Measurements from ENCODE around the gene HOXB1. TPM values are rescaled to one million over a fixed set of nuclear protein-coding genes. Genes with fewer than 3 reads are reported as not detected.

Gene HOXB1
- total RNA-seq, 1 experiment from 2014 or later: not detected

DNA sequence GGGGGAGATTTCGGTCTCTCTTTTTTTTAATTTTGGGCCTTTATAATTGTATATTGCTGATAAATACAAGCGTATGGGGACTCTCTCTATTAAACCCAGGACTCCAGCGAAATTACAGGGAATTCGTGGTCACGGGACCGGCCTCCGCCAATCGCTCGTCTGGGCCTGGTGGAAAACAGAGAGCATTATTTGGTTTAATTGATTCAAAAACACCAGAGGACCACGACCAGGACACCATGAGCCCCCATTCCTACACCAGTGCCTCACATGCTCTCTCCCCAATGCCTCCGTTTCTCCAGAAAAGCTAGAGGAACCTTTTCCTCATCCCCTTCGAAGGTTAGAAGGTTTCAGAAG is 14.2 kb upstream of the HOXB1 start, which contains the start of gene HOXB2:
HOXB2 (minus strand) TSS at position 88 of the 354 bp plus-strand sequence. CDS start 198 bp downstream, outside the sequence.
- ChIA-PET CTCF (no interaction called here), POLR2A (no interaction called here)
- no peaks in the 10 kb centered on the region for H3K27me3 Mint-ChIP-seq (ENCODE audit: insufficient read depth, unreplicated experiment)
- no peaks in the 10 kb centered on the region for H3K4me1 Mint-ChIP-seq (ENCODE audit: insufficient read depth, unreplicated experiment)
- H3K27ac Mint-ChIP-seq (ENCODE audit: low read depth, unreplicated experiment): peak within 1 kb of the TSS; percentile 76
- H3K4me3 Mint-ChIP-seq (ENCODE audit: unreplicated experiment): peak within 1 kb of the TSS; percentile 75
- DNase-seq (ENCODE audit: unreplicated experiment): no peak
- no peaks in the 10 kb centered on the region for H3K9me3 Mint-ChIP-seq (ENCODE audit: unreplicated experiment)
- no peaks in the 10 kb centered on the region for H3K36me3 Mint-ChIP-seq (ENCODE audit: insufficient read depth, unreplicated experiment)
- BruUV-seq (replicated peaks): no TSS peak
- intact Hi-C loops (cut with micrococcal nuclease): no loop called here
- TF ChIP-seq, protein P1, sequence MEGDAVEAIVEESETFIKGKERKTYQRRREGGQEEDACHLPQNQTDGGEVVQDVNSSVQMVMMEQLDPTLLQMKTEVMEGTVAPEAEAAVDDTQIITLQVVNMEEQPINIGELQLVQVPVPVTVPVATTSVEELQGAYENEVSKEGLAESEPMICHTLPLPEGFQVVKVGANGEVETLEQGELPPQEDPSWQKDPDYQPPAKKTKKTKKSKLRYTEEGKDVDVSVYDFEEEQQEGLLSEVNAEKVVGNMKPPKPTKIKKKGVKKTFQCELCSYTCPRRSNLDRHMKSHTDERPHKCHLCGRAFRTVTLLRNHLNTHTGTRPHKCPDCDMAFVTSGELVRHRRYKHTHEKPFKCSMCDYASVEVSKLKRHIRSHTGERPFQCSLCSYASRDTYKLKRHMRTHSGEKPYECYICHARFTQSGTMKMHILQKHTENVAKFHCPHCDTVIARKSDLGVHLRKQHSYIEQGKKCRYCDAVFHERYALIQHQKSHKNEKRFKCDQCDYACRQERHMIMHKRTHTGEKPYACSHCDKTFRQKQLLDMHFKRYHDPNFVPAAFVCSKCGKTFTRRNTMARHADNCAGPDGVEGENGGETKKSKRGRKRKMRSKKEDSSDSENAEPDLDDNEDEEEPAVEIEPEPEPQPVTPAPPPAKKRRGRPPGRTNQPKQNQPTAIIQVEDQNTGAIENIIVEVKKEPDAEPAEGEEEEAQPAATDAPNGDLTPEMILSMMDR (IDR thresholded peaks at IDR 0.05; ENCODE audit: unreplicated experiment): no peak

- DNase-seq (ENCODE audit: unreplicated experiment): peak; percentile 39
- ChIA-PET CTCF (interaction anchor here (0.7 kb wide), 1 partner anchor 22 kb away, joined by 3 read pairs; no protein-coding TSS in a partner anchor), POLR2A (interaction anchor here (0.6 to 1.2 kb wide), 3 partner anchors 10 to 50 kb away, joined by 3 to 4 read pairs (median 4); no protein-coding TSS in a partner anchor)
- TF ChIP-seq, protein P1 (IDR thresholded peaks at IDR 0.05; ENCODE audit: unreplicated experiment): no peak
- Mint-ChIP-seq H3K4me3 (ENCODE audit: unreplicated experiment) (peak overlapping the region; percentile 75), H3K27ac (ENCODE audit: low read depth, unreplicated experiment) (peak overlapping the region; percentile 76), H3K4me1 (ENCODE audit: insufficient read depth, unreplicated experiment) (no peaks in the 10 kb centered on the region), H3K27me3 (ENCODE audit: insufficient read depth, unreplicated experiment) (no peaks in the 10 kb centered on the region), H3K9me3 (ENCODE audit: unreplicated experiment) (no peaks in the 10 kb centered on the region), H3K36me3 (ENCODE audit: insufficient read depth, unreplicated experiment) (no peaks in the 10 kb centered on the region)
- intact Hi-C loops (cut with micrococcal nuclease): no loop called here
- no TSS peak for BruUV-seq (replicated peaks)
Observed at GRCh38 chr17:48544349-48545021, 13.7 kb upstream of the HOXB1 start.

DNA sequence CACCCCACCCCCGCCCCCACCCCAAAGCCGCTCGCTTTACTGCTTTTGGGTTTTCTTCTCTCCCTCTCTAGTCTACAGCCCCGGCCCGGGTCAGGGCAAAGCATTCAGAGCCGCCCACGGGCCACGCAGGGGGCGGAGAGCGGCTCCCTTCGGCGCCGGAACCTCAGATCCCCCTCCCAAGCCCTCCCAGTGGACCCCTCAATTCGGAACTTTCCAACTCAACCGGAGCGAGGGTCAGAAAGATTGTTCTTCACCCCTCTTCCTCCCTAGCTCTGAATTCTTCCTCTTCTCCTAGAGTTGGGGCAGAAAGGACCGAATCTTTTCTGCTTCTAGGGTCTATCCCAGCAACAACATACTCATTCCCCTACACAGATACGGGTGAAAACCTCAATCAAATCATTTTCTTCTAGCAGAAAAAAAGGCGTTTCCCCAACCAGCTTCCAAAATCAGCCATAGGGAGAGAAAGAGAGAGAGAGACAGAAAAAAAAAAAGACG is 13.1 kb upstream of the HOXB1 start:
- H3K27ac Mint-ChIP-seq (ENCODE audit: low read depth, unreplicated experiment): peak overlapping the region; percentile 76
- intact Hi-C loops (cut with micrococcal nuclease): no loop called here
- POLR2A ChIA-PET: interaction anchor here (0.6 to 1.2 kb wide), 3 partner anchors 11 to 49 kb away, joined by 3 to 4 read pairs (median 4); no protein-coding TSS in a partner anchor
- CTCF ChIA-PET: interaction anchor here (0.7 kb wide), 1 partner anchor 21 kb away, joined by 3 read pairs; no protein-coding TSS in a partner anchor
- H3K27me3 Mint-ChIP-seq (ENCODE audit: insufficient read depth, unreplicated experiment): no peaks in the 10 kb centered on the region
- peak; percentile 25 for DNase-seq (ENCODE audit: unreplicated experiment)
- H3K4me3 Mint-ChIP-seq (ENCODE audit: unreplicated experiment): peak overlapping the region; percentile 75
- BruUV-seq (replicated peaks): no TSS peak
- H3K9me3 Mint-ChIP-seq (ENCODE audit: unreplicated experiment): no peaks in the 10 kb centered on the region
- no peaks in the 10 kb centered on the region for H3K36me3 Mint-ChIP-seq (ENCODE audit: insufficient read depth, unreplicated experiment)
- TF ChIP-seq, protein P1 (IDR thresholded peaks at IDR 0.05; ENCODE audit: unreplicated experiment): no peak
- H3K4me1 Mint-ChIP-seq (ENCODE audit: insufficient read depth, unreplicated experiment): no peaks in the 10 kb centered on the region

DNA sequence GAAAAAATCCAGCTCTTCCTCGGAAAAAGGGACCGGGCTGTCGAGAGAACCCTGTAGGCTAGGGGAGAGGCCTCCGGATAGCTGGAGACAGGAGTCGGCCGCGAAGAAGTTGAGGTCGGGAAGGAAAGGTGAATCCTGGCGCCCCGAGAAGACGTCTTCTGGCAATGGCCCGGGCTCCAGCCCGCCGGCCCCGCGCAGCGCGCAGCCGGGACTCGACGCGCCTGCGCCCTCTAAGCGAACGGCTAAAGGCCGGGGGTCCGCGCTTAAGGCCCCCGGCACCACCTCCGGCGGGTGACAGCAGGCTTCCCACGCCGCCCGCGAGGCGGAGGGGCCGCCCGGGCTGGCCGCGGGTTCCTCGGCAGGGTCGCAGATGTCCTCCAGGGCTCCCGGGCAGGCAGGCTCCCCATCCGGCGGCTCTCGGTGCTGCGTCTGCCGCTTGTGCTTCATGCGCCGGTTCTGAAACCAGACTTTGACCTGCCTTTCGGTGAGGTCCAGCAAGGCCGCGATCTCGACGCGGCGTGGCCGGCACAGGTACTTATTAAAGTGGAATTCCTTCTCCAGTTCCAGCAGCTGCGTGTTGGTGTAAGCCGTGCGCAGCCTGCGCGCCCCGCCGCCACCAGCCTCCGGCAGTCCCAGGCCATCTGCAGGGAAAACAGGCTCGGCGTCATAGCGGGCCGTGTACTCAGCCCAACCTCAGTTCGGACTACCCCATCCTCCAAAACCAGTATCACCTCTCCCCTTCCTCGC is 12.5 kb upstream of the HOXB1 start:
- Mint-ChIP-seq H3K27ac (ENCODE audit: low read depth, unreplicated experiment) (peak overlapping the region; percentile 76), H3K4me1 (ENCODE audit: insufficient read depth, unreplicated experiment) (no peaks in the 10 kb centered on the region), H3K36me3 (ENCODE audit: insufficient read depth, unreplicated experiment) (no peaks in the 10 kb centered on the region), H3K9me3 (ENCODE audit: unreplicated experiment) (no peaks in the 10 kb centered on the region), H3K27me3 (ENCODE audit: insufficient read depth, unreplicated experiment) (no peaks in the 10 kb centered on the region), H3K4me3 (ENCODE audit: unreplicated experiment) (peak overlapping the region; percentile 75)
- no TSS peak for BruUV-seq (replicated peaks)
- DNase-seq (ENCODE audit: unreplicated experiment): peak; percentile 59
- intact Hi-C loops (cut with micrococcal nuclease): no loop called here
- ChIA-PET POLR2A (interaction anchor here (0.5 to 1.2 kb wide), 3 partner anchors 11 to 968 kb away, joined by 4 to 5 read pairs (median 4); no protein-coding TSS in a partner anchor), CTCF (interaction anchor here (0.6 to 0.7 kb wide), 2 partner anchors 21 to 261 kb away, joined by 3 read pairs; no protein-coding TSS in a partner anchor)
- TF ChIP-seq, protein P1 (IDR thresholded peaks at IDR 0.05; ENCODE audit: unreplicated experiment): peak; percentile 28

Data from MCF 10A (cell line).